GM18858 (cell line): ENCODE results near the gene SCRT2.

Experiments used
- ATAC-seq: cut with Tn5 transposase; IDR thresholded peaks from one replicate; pipeline ENCODE4 v1.9.1; 2021; ENCODE audit not compliant: unreplicated experiment

SCRT2 gene

GRCh38 chr20:672963-673602, 2.5 kb downstream of the SCRT2 start:
- ATAC-seq, result no peak

DNA sequence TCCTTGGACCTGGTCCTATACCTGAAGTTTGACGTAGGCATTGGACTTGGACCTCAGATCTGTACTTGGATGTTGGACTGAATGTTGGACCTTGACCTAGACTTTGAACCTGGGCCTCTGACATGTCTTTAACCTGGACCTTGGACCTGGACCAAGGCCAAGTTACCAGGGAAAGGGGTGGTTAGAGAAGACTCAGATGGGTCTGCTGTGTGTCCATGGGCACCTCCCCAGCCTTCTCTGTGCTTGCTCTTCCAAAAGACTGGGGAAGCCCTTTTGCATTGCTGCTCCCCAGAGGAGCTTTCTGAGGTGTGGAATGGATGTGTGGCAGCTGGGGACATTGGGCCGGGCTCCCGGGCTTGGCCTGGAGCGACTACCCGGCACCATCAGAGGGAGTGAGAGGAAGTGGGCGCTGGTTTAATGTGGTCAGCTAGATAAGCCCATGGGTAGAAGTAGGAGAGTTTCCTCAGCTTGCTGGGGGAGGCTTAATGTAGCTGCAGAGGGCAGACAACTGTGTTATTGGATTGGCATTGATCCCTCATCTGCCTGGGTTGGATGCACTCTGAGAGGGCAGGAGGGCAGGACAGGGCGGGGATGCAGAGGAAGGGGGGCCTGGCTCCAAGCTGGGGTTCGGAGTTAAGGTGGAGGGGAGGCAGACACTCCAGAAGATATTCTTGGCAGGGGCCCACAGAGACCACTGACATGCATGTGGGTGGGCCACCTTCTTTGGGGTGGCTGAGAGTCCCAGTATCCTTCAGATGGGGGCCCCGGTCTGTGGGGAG, 4.2 kb downstream of the SCRT2 start:
- ATAC-seq, result no peak

DNA sequence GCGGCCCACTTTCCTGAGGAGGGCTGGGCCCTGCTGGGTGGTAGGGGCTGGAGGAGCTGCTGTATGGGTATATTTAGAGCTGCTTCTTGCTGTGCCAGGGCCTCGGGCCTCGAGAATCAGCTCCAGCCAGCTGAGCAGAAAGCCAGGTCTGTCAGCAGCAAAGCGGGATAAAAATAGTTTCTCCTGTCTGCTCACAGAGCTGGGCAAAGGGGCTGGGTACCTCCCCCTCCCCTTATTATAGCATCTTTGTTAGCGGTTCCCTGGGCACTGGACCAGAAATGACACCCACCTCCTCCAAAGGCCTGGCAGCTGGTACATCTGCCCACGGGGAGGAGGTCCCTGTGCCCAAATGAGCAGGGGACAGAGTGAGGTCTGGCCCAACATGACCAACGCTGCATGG, 6.0 kb downstream of the SCRT2 start:
- no peak for ATAC-seq

DNA sequence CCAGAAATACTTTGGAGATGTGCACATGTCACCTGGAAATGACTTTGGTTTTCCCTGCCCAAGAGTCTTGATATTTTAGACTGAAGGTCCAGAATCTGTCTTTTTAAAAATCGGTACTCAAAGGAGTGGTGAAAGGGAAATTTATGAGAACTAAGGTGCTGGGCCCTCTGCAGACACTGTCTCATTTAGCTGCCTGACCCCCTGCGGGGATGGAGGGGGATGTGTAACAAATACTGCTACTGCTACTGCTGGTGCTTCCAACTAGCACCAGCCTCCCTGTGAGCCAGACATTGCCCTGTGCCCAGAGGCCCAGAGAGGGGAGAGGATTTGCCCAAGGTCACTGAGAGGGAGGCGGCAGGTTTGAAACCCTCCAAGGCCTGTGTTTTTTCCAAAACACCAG, 7.0 kb downstream of the SCRT2 start:
- ATAC-seq, result no peak

DNA sequence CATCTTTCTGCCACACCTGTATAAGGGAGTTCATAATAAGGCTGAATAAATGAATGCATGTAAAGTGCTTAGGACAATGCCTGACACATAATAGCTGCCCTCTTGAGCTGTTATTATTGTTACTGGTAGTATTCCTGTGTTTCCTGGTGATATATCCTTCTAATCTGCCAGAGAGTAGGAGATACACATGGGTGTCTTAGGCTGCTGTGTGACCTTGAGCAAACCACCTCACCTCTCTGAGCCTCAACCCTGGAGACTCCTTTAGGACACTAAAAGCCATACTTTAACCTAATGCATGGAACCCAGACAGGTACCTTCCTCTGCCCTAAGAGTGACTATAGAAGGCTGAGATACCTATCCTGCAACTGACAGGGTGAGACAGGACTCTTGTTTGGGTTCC, 7.6 kb downstream of the SCRT2 start:
- no peak for ATAC-seq

GRCh38 chr20:667351-668034, 8.1 kb downstream of the SCRT2 start:
- ATAC-seq, result no peak

GRCh38 chr20:666877-667276, 8.7 kb downstream of the SCRT2 start:
- ATAC-seq, result no peak

DNA sequence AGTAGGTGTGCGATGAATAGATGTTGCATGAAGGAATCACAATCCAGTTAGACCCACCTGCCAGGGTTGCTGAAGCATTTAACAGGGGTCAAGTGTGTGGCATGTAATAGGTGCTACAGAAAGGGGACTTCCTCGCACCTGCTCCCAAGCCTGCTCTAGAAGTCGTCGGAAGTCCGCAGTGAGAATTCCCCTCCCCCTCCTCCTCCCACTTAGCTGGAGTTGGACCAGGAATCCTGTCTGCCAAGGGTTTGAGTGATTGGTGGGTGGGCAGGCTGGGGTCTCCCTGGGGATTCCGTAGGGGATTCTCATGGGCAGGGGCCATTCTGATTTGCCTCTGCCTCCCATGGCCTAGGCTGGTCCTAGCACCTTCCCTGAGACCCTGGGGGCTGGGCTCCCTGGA, 10.3 kb downstream of the SCRT2 start:
- ATAC-seq, result no peak

DNA sequence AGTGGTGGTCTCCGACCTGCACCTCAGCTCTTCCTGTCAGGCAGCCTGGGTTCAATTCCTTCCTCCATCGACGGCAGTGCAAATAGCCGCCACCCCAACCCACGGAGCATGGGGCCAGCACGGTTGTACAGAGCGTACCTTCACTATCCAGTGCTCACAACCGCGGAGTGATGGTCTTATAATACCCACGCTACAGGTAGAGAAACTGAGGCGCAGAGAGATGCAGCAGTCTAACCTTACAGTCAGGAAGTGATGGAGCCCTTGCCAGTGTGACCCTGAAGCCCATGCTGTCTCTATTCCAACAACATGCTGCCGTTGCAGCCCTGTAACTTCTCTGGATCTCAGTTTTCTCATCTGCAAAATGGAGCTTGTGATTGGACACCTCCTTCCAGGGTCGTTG, 11.0 kb downstream of the SCRT2 start:
- ATAC-seq, result no peak

GRCh38 chr20:664151-664550, 11.5 kb downstream of the SCRT2 start:
- no peak for ATAC-seq

DNA sequence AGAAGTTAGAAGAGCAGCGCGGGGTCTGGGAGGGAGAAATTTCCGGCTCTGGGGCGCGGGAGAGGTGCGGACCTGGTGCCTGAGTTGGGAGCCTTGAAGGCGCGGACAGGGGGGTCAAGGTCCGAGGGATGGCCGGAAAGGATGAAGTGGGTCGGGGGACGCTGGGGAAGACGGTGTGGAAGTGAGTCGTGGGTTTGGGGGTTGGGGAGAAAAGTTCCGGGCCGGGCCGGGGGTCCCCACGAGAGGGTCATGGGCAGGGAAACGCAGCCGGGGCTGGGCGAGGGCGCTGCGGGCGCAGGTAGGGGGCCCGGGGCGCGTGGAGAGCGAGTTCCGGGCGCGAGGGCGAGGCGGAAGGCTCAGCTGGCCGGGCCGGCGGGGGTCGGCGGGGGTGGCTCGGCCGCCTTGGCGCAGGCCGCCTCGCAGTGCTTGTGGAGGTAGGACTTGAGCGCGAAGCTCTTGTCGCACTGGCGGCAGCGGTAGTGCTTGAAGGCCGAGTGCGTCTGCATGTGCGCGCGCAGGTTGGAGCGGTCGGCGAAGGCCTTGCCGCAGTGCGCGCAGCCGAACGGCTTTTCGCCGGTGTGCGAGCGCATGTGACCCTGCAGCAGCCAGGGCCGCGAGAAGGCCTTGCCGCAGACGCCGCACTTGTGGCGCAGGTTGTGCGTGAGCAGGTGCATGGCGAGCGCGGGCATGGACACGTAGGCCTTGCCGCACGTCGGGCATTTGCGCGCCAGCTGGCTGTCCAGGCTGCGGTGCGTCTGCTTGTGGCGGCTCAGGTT, 12.1 kb downstream of the SCRT2 start:
- ATAC-seq, result no peak

- ATAC-seq, result no peak
These were observed 13.1 kb downstream of the SCRT2 start for GRCh38 chr20:662277-663192.

DNA sequence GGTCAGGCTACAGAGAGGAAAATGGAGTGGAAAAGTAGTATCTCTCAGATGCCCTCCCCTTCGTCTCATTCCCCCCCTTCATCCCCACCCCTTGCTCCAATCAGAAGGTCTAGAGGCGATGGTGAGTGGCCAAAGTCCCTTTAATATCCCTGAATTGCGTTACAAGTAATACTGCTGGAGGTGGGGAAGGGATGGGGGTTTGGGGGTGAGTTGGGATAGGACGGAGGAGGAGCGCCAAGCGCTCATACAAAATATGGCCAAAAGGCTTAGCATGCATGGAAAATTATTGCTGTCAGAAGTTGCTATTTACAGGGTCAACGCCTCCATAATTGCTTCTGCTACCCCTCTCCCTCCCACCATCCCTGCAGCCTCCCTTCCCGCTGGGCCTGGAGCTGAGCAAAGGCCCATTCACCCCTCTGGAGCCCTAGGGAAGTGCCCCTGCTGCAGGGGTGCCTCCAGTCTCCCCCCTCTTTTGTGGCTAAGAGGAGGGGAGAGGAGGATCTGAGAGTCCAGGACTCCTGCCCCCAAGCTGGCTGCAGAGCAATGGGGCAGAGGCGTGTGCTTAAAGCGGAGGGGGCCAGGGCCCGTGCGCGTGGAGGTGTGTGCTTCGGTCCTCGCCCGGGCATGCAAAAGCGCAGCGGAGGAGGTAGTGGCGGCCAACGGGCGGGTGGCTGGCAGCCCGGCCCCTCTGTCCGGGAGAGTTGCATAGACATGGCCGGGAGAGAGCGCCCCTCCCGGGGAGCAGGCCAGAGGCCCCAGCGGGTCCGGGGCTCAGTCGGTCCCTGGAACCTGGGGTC, 13.9 kb downstream of the SCRT2 start:
- no peak for ATAC-seq

DNA sequence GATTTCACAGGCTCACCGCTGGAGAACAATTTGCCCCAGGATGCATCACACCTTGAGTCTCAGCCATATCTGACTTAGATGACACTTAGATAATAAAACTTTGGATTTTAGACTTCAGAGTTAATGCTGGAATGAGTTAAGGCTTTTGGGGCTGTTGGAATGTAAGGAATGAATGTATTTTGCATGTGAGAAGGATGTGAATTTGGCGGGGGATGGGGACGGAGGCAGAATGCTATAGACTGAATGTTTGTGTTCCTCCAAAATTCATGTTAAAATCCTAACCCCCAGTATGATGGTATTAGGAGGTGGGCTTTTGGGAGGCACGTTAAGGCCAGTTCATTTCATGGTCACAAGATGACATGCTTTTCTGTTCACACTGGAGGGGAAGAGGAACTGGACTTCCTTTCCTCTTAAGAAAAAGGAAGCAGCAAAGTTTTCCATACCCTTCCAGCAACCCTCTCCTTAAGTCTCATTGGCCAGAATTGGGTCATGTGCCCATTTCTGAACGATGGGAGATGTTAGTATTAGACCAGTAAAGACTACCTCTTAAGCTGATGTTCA, 16.8 kb downstream of the SCRT2 start:
- no peak for ATAC-seq

- ATAC-seq, result no peak
These were observed 17.4 kb downstream of the SCRT2 start for GRCh38 chr20:658202-658601.

DNA sequence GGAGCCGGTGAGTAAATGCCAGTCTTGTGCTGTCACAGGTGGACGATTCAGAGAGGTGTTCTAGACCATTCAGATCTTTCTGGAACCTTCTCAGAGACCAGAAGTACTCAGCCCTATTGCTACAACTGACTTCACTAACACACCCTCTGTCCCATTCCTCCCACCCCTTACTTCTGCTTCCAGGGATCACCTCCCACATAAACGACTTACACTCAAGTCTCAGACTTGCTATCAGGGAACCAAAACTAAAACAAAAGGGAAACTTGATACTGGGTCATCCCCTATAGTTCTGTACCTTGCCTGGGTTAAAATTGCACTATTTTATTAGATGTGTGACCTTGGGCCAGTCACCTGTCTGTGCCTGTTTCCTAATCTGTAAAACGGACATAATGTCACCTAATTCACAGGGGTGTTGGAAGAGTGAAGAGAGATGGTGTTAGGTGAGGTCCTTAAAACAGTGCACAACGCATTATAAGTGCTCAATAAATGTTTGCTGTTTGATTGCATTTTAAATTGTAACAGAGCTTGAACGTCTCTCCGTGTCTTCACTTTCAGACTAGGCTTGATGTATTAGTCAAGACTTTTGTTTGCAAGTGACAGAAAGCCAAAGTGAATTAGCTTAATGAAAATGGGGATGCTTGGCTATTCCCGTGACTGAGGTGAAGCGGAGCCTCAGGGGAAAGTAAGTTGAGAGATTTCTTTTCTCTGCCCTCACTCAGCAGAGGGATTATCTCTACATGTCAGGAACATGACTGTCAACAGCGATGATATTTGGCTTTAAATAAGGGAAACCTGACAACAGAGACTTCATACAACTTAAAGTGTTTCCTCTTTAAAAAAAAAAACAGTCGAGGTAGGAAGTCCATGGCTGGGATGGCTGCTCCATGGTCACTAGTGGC, 19.6 kb downstream of the SCRT2 start:
- no peak for ATAC-seq

GRCh38 chr20:654417-654750, 21.2 kb downstream of the SCRT2 start:
- ATAC-seq, result no peak
